ENCODE results near the gene PLEKHA8.
"Not testable (repeated sequence)": the region's sequence is repeated elsewhere in the genome, so short reads cannot be mapped to it uniquely, and the experiment has no call there.

PLEKHA8 gene

DNA sequence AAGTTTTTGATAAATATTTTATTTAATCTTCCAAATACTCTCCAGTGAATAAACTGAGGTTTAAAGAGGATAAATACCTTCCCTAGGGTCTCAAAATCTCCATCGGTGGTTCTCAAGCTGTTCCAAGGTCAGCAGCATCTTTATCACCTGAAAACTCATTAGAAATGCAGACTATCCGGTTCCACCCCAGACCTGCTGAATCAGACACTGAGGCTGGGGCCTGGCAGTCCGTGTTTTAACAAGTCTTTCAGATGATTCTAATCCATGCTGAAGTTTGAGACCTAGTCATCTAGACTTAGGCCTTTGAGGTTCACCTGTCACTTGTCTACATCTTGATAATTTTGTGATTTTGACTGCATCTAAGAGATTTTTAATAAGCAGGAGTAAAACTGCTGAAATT, 37.5 kb downstream of the PLEKHA8 start:
- no peak for DNase-seq (ENCODE audit: low spot score)

DNA sequence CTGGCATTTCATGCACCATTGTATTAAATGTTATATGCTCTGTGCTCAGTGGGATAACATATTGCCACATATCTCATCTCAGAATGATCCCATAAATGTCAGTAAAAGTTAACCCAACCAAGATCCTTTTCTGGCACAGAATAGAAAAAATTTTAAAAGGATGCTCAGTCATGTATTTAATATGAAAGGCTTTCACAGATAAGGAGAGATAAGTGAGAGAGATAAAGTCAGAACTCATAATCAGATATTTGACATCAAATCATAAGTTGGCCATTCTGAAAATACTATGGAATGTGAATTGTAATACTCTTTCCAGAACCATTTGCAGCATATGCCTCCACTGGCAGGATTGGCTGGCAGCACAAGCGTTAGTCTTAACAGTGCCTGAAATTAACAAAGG, 38.5 kb downstream of the PLEKHA8 start:
- no peak for DNase-seq (ENCODE audit: low spot score)

DNA sequence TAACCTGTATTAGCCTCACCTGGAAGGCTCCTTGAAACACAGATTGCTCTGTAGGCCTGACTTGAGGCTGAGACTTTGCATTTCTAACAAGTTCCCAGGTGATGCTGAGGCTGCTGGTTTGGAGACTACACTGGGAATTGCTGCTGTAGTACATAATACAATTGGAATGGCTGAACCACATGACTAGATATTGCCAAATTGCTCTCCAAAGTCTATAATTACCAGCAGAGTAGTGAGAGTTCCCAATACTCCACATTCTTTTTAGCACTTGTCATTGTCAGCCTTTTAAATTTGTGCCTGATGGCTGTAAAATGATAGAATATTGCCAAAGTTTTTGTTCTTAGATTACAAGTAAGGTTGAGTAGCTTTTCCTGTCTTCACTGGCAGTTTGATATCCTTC, 39.9 kb downstream of the PLEKHA8 start:
- no peak for DNase-seq (ENCODE audit: low spot score)

DNA sequence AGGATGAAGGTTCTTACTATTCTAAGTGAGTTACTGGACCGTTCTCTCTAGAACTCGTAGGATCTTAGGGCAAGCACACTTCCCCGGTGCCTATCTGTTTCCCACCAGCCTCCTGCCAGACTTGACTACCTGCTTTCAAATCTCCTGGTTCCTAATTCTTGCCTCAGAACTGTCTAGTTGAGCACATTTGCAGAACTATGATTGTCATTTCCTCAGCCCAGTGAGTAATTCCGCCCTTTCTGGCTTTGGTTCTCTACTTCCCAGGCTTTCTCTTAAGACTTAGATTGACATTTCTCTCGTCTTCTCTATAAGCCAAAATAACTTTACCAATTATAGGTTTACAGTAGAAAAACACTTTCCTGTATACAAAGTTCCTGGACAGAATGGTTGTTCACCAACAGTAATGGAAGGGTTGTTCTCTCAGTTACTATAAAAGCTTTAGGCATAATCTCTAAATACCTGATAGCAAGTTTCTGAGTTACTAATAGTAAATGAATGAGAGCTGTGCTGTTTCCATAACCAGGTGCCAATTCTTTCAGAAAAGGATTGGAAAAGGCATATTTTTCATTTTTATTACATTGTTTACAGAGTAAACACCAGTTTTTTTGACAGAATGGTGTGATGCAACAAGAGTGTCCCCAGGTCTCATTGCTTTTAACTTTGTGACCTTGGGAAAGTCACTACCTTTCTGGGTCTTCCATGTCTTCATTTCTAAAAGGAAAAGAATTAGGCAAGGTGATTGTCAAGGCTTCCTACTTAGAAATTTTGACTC, 41.1 kb downstream of the PLEKHA8 start:
- no peak for DNase-seq (ENCODE audit: low spot score)

DNA sequence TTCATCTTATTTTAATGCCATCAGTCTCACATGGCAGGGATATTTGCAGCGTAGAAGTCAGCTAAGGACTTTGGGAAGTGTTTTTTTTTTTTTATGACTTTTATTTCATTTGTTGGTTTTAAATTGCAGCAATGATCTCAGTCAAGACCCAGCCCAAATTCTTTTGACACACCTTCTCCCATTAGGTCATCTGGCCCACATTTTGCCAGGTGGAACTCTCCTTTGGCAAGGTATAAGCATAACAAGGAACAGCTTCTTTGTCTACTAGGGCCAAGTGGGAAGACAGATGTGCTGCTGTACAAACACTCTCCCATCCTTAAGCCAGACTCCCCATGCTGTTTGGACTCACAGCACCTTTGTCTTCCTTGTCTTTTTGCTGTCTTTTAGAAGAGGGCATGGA, 41.8 kb downstream of the PLEKHA8 start:
- no peak for DNase-seq (ENCODE audit: low spot score)

DNA sequence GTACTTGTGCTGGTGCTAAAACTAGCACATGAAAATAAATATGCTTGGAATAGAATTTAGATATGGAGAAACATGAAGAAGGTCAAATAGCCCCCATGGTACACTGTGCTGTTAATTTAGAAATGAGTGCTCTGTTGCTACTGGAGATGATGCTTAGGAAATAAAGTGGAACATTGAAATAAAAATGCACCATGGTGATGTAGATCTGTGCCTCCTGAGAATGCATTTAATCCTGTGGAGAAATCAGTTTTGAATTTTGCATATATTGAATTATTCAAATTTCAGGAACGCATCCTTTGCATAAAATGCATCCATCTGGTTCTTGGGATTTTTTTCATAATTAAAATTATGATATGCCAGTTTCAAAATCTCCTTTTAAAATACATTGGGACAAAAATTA, 44.5 kb downstream of the PLEKHA8 start:
- DNase-seq (ENCODE audit: low spot score), result no peak

DNA sequence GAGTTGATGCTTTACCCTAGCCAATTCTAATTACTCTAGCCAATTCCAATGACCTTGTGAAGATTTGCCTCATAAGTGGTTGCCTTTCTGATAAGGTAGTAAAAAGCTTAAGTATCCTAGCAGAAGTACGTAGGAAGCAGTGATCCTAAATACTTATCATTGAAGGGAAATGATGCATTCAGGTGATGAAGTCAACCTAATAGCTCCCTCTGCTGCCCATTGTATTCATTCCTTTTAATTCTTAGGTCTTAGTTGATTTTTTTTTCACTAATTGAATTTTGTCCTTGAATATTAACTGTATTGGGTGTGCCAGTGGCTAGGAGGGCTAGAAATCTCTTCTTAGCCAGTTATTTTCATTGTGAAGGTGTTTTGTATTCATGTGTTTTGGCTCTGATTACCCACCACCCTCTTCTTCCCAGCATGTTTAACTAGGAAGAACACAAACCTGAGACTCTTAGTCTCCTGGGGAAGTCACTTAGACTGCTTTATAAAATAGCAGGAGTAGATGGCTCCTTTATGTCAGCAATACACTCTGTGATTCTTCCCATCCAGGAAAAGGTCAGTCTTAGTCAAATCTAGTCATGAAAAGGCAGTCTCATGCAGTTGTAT, 46.3 kb downstream of the PLEKHA8 start:
- no peak for DNase-seq (ENCODE audit: low spot score)

DNA sequence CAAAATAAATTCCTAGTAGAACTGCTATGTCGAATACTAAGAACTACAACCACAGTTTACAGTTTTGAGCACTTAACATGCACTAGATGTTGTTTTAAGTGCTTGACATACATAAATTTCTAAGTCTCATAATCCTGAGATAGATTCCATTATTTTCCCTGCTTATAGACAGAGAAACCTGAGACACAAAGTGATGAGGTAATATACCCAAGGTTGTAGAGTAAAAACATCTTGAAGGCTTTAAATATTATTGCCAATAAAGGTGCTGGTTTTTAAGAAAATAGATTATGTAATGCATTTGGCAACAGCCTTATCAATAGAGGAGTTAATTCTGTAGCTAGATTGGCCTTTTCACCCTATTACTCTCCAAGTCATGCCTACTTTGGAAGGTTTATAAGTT, 48.2 kb downstream of the PLEKHA8 start:
- no peak for DNase-seq (ENCODE audit: low spot score)

DNA sequence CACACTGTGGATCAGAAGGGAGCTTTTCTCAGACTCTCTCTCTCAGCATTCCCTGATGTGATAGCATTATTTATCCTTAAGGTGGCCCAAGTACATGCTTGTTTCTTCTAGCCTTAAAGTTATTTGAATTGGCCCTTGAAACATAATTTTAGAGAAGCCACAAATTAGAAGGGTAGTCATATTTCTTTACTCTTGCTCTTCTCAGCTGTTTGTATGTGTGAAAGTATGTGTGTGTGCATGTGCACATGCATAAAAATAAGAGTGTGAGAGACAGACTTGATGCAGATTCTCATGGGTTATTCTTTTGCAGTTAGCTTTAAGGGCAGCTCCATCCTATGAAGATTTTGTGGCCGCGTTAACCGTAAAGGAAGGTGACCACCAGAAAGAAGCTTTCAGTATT, 50.1 kb downstream of the PLEKHA8 start:
- no peak for DNase-seq (ENCODE audit: low spot score)

DNA sequence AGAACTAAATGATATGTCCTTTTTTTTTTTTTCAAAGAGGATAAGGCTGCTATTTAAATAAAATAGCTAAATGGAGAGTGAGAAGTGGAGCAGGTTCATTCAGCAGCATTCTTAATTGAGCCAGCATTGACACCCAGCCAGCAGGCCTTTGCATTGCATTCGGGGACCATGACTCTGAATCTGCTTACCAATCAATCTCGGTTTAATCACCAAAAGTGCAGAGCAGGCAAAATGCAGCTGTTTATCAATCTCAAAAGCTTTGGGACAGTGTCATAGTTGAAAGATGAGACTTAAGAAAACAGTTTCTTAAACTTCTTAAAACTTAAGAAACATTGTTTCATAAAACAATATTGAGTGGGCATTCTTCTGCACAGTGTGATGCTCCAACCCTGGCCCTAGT, 51.7 kb downstream of the PLEKHA8 start:
- no peak for DNase-seq (ENCODE audit: low spot score)

DNA sequence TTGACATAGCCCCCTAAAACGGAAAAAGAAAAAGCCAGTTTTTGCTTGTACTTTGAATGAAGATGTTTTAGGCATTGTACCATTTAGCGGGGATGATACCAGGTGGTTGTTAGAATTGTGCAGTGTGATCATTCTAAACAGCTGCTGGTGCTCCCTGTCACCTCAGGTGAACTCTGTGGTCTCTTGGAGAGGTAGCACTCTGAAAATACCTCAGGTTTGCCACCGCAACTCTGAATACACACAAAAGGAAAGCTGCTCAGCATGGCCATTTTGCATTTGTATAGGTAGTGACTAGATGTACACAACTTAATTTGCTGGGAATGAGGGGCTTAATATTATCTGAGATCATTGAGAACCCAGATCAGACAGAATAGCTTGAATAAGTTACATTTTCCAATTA, 52.6 kb downstream of the PLEKHA8 start:
- no peak for DNase-seq (ENCODE audit: low spot score)

DNA sequence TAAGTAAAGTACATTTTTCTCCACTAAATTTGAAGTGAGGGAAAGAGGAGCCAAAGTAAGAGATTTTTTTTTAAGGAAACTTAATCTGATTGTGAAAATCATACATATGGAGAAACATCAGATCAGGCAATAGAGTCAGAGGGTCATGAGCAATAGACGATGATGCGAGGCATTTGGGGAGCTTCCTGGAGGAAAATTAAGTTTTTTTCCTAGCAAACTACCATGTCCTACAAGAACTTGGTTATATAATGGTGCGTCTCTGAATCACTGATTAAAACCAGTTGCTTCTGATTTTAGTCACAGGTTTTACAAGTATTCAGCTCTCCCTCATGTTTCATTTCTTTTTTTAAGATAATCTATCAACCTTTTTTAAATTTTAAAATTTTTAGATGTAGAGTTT, 54.5 kb downstream of the PLEKHA8 start:
- DNase-seq (ENCODE audit: low spot score), result no peak

DNA sequence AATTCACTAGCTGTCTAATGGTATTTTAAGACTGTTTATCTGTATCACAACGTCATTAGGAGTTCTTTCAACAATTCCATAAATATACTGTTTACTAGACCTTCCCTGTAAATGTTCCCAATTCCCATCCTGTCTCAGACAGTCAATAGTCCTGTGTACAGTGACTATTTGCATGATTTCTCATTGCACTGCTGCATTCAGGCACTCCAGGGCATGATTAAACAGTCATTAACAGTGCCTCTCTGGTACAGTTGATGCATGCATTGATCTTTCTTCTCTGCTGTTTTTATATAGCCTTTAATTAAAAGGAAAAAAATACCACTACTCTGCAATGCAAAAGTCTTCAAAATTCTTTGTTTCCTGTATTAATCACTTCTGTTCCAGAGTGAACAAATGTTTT, 55.1 kb downstream of the PLEKHA8 start:
- DNase-seq (ENCODE audit: low spot score), result no peak

DNA sequence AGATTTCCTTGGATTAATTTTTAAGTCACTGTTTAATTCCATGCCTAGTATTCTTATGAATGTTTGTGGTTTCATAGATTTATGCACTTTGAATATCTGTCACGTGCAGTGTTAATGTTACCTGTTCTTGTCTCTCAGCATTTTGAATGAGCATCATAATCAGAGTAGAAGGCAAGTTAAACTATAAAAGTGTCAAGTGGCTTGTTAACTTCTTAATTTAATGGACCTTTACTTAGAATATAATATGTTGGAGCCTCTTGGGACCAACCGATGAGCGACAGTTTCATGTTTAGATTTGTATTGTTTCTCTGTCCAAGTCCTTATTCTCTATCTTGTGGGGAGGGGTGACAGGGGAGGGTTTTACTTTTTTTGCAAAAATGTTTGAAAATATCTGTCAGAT, 56.0 kb downstream of the PLEKHA8 start:
- DNase-seq (ENCODE audit: low spot score), result no peak

DNA sequence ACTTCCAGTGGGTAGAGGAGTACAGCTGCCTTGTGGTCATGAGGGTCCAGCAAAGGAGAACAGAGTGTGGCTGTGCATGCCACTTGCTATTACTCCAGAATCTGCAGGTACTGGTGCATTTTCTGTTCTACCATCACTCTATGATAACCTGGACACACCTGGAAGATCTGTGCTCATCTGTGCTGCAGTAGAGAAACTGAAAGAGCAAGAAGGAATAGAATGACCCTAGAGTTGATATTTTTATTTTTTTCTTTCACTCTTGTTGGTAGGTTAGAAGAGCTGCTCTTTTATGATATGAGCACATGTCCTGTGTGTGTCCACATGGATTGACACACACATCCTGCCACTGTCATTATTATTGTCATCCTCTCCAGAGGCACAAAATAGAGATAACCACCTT, 58.3 kb downstream of the PLEKHA8 start:
- DNase-seq (ENCODE audit: low spot score), result no peak

DNA sequence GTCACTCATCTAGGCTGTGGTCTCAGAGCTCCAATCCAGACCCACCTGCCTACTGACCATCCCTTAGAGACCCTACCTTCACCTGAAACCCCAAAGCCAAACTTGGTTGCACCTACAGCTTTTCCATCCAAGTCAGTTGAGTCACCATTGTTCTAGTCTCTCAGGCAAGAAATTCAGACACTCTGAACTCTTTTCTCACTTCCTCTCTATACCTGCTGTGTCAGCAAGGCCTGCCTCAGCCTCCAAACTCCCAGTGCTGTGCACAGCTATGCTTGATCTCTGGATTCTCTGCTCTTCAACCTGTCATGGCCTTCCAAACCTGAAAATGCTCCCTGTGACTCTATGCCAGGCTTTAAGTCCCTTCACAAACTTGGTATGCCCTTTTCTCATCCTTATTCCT, 59.2 kb downstream of the PLEKHA8 start:
- no peak for DNase-seq (ENCODE audit: low spot score)

DNA sequence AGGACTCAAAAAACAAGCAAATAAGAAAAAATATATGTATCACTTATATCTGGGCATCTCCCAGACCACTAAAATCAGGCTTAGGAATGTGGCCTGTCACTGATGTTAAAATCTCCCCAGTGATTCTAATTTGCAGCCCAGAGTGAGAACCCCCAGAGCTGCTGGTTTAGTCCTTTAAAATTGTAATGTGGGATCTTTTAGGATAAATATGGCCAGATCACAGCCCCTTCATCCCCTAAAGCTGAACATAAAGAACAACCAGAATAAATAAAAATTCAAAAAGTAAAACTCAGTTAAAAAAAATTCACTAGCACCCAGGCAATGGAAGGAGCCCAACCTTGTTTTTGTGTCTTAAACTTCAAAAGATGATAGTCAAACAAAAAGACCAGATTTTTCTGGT, 60.1 kb downstream of the PLEKHA8 start:
- no peak for DNase-seq (ENCODE audit: low spot score)

DNA sequence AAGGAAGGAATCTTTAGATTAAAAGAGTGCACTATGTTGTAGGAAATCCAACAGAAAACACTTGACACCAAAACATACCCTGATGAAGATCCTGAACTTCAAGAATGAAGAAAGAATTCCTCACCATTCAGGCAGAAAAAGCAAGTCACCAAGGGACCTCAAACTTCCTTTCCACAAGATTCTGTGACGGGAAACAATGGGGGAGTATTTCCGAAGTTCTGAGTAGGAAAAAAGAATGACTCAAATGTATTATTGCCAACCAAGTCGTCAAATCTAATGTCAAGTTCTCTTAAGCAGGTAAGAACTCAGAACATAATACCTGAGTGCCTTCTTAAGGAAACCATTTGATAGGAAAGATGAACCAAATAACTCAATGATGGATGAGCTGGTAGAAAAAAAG, 61.9 kb downstream of the PLEKHA8 start:
- DNase-seq (ENCODE audit: low spot score), result no peak

DNA sequence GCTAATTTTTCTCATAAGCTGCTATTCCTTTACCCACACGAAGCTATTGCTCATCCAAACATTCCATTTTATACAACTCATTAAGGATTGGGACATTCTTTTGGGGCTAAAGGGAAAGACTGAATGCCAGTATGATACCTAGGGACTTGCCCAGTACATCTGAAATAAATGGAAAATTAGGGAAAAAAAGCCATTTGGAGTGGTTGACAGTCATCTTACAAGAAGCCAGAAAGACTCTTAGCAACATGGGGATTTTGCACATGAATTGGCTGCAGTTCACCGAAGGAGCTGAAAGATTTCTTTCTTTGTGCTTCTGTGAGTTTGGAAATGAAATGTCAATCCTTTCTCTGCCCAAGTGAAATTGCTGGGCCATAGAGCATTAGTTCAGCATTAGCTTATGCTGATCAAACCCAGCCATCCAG, 63.3 kb downstream of the PLEKHA8 start:
- DNase-seq (ENCODE audit: low spot score), result peak; percentile 25

DNA sequence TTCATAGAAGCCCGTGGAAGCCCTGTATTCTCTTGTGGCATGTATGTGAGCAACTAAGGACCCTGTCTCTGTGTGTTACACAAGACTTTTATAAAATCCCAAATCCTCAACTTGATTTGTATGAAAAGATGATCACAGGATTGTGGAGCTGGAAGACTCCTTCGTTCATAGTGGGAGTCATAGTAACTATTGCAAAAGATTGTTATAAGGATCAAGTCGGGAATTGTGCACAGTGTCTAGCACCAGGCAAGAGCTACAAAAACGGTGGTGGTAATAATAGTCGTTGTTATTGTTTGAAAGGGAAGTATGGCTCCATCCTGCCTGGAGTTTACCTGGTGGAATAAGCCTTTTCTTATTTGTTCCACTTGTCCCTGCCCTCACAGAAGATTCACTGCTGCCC, 63.8 kb downstream of the PLEKHA8 start:
- DNase-seq (ENCODE audit: low spot score), result no peak

DNA sequence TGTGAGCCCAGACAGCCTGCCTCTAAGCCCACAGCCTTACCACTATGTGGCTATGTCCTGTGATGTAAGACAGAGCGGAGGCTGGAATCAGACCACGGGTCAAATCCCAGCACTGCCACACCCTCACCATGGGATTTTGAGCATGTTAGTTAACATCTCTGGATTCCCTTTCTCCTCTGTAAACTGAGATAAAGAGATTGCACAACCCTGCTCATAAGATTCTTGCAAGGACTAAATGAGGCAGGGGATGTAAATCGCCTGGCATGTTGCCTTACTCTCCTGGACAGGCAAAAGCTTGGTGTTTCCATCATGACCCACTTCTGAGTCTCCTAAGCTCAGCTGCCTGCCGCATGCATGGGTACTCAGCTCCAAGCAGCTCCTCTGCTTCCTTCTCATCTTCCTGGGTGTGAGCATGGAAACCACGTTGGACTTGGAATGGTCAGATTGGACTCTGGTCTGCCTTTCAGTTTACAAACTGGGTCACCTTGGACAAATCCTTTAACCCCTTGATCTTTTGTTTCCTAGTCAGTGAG, 65.3 kb downstream of the PLEKHA8 start:
- no peak for DNase-seq (ENCODE audit: low spot score)

DNA sequence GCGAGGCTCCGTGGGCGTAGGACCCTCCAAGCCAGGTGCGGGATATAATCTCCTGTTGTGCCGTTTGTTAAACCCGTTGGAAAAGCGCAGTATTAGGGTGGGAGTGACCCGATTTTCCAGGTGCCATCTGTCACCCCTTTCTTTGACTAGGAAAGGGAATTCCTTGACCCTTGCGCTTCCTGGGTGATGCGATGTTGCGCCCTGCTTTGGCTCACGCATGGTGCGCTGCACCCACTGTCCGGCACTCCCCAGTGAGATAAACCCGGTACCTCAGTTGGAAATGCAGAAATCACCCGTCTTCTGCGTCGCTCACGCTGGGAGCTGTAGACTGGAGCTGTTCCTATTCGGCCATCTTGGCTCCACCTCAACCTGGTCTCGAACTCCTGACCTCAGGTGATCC, 70.4 kb downstream of the PLEKHA8 start:
- not testable (repeated sequence) for DNase-seq (ENCODE audit: low spot score)

DNA sequence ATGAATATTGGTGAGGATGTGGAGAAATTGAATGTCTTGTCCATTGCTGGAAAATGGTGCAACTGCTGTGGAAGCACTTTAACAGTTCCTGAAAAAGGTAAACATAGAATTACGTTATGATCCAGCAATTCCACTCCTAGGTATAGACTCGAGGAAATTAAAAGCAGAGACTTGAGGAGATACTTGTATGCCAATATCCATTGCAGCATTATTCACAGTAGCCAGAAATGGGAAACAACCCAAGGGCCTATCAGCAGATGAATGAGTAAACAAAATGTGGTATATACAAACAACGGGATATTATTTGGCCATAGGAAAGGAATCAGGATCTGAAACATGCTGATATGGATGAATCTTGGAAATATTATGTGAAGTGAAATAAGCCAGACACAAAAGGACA, 74.1 kb downstream of the PLEKHA8 start:
- DNase-seq (ENCODE audit: low spot score), result no peak

DNA sequence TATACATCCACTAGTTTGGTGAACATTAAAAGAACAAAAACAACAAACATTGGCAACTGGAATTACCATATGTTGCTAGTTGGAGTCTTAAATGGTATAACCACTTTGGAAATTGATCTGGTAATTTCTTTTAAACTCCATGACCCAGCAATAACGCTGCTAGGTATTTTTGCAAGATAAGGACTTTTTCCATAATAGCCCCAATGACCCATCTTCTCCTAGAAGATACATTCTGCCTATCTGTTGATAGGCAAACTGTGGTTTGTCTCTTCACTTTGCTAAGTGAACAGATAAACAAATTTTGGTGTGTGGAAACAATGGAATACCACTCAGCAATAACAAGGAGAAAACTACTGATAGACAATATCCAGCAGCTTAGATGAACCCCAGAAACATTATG, 75.9 kb downstream of the PLEKHA8 start:
- DNase-seq (ENCODE audit: low spot score), result no peak

Measured in globus pallidus (tissue), 1 donor.